ENCODE results near the gene PPP3CA. TPM values are rescaled to one million over a fixed set of nuclear protein-coding genes. Genes with fewer than 3 reads are reported as not detected.

The PPP3CA gene
- total RNA-seq, 1 experiment from 2014 or later, result 133 TPM

GRCh38 chr4:101076032-101076431 lies 271.3 kb downstream of the PPP3CA start:
- Histone ChIP-seq H3K4me3 (replicated peaks in 1 of 2; ENCODE audit: low read depth in 1 of 2, low read length in 2 of 2) (no peak overlapping the region), H2AFZ (ENCODE audit: low read depth, low read length, poor library complexity, severe bottlenecking) (no peak overlapping the region), H3K9ac (ENCODE audit: low read length) (no peak overlapping the region), H3K9me2 (ENCODE audit: insufficient read depth) (no peaks in the 10 kb centered on the region; the same call in 1 of the 2 replicates), H4K20me1 (ENCODE audit: insufficient read depth) (no peaks in the 10 kb centered on the region), H3K4me1 (ENCODE audit: control insufficient read depth in 1 of 2, insufficient read depth in 2 of 2, low read length in 2 of 2) (no peaks in the 10 kb centered on the region), H3K36me3 (ENCODE audit: control insufficient read depth in 1 of 2, insufficient read depth in 2 of 2, low read length in 2 of 2) (no peaks in the 10 kb centered on the region; a peak in 1 of 4 replicates), H3K27ac (ENCODE audit: low read depth, low read length) (no peak overlapping the region), H3K27me3 (ENCODE audit: insufficient read depth, low read length) (no peaks in the 10 kb centered on the region), H3K4me2 (ENCODE audit: low read length) (no peak overlapping the region), H3K79me2 (ENCODE audit: insufficient read depth, low read length) (no peaks in the 10 kb centered on the region), H3K9me3 (ENCODE audit: control insufficient read depth in 1 of 2, insufficient read depth in 1 of 2, low read depth in 1 of 2, low read length in 2 of 2) (no peaks in the 10 kb centered on the region)
- ChIA-PET POLR2A (no interaction called here), RAD21 (ENCODE audit: low non-redundant PET in 1 of 2, low total read pairs in 2 of 2, uncharacterized antibody in 2 of 2, unreplicated experiment in 2 of 2) (no interaction called here), CTCF (no interaction called here)
- no peak for ATAC-seq
- TF ChIP-seq JUND (IDR thresholded peaks at IDR 0.05) (no peak), SIN3A (IDR thresholded peaks at IDR 0.05; ENCODE audit: low read depth) (no peak), FOSL1 (IDR thresholded peaks at IDR 0.05; ENCODE audit: low read depth) (no peak), SRF (IDR thresholded peaks at IDR 0.05; ENCODE audit: low read depth) (no peak), POLR2A (IDR thresholded peaks at IDR 0.05; ENCODE audit: borderline replicate concordance, extremely low read depth, insufficient read depth, insufficient read length) (no peak), SP1 (IDR thresholded peaks at IDR 0.05; ENCODE audit: low read depth) (no peak), YY1 (IDR thresholded peaks at IDR 0.05; ENCODE audit: extremely low read depth, insufficient replicate concordance, low read depth, low read length) (no peak), EZH2phosphoT487 (IDR thresholded peaks at IDR 0.05; ENCODE audit: borderline replicate concordance) (no peak), ELF1 (IDR thresholded peaks at IDR 0.05; ENCODE audit: borderline replicate concordance, low read depth) (no peak), REST (IDR thresholded peaks at IDR 0.05; ENCODE audit: low read depth) (no peak), ZNF274 (IDR thresholded peaks at IDR 0.05; ENCODE audit: low read depth, low read length) (no peak), TCF7L2 (IDR thresholded peaks at IDR 0.05; ENCODE audit: borderline replicate concordance, extremely low read depth, insufficient read depth, insufficient read length) (no peak), CBX3 (IDR thresholded peaks at IDR 0.05; ENCODE audit: low read depth) (no peak), POLR2AphosphoS5 (IDR thresholded peaks at IDR 0.05; ENCODE audit: low read depth, low read length) (no peak), ZFX (IDR thresholded peaks at IDR 0.05) (no peak)
- TF ChIP-seq, protein P1, sequence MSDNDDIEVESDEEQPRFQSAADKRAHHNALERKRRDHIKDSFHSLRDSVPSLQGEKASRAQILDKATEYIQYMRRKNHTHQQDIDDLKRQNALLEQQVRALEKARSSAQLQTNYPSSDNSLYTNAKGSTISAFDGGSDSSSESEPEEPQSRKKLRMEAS (IDR thresholded peaks at IDR 0.05), result no peak
- no TSS peak for BruUV-seq (replicated peaks)
- intact Hi-C loops (cut with micrococcal nuclease), result no loop called here
- no peak for DNase-seq (ENCODE audit: low read depth, low spot score)

Measured in HCT116 (cell line).